ENCODE data around the gene ACSL6.

The ACSL6 gene

DNA sequence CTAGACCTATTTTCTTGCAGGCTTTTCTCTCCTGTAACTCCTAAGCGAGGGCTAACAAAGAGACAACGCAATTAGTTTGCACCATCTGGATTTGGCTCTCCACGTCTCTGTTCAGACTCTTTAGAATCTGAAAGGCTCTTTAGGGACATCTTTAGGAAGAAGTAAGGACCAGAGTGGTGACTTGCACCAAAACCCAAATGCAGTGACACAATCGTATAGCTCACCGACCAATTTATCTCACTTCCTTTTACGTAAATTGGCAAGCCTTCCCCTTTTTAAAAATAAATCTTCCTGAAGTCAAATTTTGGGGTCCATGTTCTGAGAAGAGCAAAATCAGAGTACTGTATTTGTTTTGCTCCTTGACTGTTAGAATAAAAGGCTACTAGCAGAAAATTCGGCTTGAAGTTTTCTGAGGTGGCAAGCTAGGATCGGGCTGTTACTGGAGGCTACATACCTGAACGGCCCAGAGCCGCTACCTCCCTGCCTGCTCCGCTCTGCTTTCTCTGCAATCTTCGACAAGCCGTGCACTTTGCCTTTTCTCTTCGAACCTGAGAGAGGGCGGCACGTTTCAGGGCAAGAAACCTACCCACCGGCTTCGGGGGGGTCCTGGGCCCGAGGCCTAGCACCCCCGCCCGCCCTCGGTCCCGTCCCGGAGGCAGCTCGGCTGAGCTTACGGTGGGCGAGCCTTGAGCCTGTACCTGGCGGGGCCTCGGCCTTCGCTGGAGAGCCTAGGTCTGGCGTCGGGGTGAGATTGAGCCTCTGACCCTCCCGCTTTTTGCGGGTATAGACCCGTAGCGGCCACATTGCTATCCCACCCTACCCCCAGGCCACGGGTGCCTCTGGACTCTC lies 66.5 kb downstream of the ACSL6 start:
- TF ChIP-seq, protein P1, sequence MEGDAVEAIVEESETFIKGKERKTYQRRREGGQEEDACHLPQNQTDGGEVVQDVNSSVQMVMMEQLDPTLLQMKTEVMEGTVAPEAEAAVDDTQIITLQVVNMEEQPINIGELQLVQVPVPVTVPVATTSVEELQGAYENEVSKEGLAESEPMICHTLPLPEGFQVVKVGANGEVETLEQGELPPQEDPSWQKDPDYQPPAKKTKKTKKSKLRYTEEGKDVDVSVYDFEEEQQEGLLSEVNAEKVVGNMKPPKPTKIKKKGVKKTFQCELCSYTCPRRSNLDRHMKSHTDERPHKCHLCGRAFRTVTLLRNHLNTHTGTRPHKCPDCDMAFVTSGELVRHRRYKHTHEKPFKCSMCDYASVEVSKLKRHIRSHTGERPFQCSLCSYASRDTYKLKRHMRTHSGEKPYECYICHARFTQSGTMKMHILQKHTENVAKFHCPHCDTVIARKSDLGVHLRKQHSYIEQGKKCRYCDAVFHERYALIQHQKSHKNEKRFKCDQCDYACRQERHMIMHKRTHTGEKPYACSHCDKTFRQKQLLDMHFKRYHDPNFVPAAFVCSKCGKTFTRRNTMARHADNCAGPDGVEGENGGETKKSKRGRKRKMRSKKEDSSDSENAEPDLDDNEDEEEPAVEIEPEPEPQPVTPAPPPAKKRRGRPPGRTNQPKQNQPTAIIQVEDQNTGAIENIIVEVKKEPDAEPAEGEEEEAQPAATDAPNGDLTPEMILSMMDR (conservative IDR thresholded peaks at IDR 0.05; ENCODE audit: low read depth, low read length), result no peak
- no peak overlapping the region for H3K4me3 ChIP-seq (ENCODE audit: low read length)
- DNase-seq (ENCODE audit: low read depth), result no peak

DNA sequence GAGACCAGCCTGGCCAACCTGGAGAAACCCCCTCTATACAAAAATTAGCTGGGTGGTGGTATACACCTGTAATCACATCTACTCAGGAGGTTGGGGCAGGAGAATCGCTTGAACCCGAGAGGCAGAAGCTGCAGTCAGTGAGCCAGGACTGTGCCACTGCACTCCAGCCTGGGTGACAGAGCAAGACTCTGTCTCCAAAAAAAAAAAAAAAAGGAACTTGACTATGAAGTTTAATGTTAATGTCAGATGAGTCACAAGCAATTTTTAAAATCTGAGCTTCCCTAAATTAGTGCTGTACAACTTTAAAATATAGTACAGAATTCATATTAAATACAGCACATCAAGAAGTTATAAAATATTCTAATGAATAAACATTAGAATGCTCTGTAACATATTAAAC lies 67.5 kb downstream of the ACSL6 start:
- TF ChIP-seq, protein P1 (conservative IDR thresholded peaks at IDR 0.05; ENCODE audit: low read depth, low read length), result no peak
- H3K4me3 ChIP-seq (ENCODE audit: low read length), result no peak overlapping the region
- DNase-seq (ENCODE audit: low read depth), result no peak

DNA sequence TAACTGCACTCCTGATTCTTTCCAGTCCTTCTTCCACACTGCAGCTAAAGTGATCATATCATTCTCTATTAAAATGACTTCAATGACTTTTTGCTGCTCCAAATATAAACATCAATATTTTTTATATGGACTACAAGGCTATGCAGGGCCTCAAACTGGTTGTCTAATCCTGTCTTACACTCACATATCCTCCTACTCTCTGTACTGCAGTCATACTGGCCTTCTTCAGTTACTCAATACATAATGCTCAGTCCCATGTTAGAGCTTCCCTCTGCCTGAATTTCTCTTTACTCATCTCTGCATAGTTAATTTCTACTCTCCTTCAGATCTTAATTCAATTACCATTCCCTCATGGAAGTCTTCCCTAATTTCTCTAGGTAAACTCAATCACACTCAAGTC lies 69.4 kb downstream of the ACSL6 start:
- TF ChIP-seq, protein P1 (conservative IDR thresholded peaks at IDR 0.05; ENCODE audit: low read depth, low read length), result no peak
- no peak overlapping the region for H3K4me3 ChIP-seq (ENCODE audit: low read length)
- DNase-seq (ENCODE audit: low read depth), result no peak

DNA sequence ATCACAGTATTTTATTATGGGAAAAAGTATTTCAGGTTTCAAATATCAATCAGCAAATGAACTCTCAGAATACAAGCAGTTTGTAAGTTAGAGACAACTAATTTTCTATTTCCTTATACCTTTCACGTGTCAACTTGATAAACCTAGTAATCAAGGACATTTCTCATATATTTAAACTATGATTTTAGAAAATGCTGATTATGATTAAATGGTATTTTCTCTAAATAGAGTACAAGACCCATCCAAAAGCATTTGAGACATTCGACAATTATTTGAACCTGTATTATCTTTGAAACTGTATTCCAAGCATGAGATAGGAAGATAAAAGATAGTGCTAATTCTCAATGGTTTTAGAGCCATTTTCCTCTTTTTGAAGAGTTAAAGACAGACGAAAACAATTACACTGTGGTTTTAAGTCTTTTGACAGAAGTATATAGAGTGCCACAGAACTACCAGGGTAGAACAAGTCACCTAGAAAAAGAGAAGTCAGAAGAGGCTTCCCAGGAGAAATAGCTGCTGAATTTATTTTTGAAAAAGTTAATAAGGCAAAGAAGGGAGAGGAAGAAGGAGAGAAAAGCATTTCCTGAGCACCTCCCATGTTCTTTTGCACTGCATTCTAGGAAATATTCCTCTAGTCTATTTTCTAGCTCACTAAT lies 71.6 kb downstream of the ACSL6 start:
- TF ChIP-seq, protein P1 (conservative IDR thresholded peaks at IDR 0.05; ENCODE audit: low read depth, low read length), result no peak
- no peak for DNase-seq (ENCODE audit: low read depth)
- no peak overlapping the region for H3K4me3 ChIP-seq (ENCODE audit: low read length)

DNA sequence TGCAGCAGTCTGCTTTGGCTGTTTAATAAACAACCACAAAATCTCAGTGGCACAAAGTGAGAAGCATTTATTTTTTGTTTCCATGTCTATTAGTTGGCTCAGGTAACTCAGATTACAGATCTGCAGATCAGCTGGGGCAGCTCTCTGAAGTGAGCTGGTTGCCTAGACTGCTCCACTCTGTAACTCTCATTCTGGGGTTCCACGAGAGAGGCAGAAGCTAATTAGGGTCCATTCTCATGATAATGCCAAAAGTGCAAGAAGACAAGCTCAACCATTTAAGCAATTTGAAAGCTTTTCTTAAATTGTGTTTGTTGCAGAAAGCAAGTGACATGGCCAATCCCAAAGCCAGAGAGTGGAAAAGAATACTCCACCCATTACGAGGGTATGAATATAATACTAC lies 79.2 kb downstream of the ACSL6 start:
- no peak overlapping the region for H3K4me3 ChIP-seq (ENCODE audit: low read length)
- no peak for DNase-seq (ENCODE audit: low read depth)
- TF ChIP-seq, protein P1 (conservative IDR thresholded peaks at IDR 0.05; ENCODE audit: low read depth, low read length), result no peak

DNA sequence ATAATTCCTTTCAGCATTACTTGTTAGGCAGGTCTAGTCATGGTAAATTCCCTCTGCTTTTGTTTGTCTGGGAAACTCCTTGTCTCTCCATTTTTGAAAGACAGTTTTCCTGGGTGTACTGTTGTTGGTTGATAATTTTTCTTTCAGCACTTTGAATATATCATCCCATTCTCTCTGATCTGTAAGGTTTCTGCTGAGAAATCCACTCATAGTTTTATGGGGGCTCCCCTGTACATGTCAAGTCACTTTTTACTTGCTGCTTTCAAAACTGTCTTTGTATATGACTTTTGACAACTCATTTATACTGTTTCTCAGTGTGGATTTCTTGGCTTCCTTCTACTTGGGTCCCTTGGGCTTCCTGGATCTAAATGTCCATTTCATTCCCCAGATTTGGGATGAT lies 82.5 kb downstream of the ACSL6 start:
- DNase-seq (ENCODE audit: low read depth), result no peak
- TF ChIP-seq, protein P1 (conservative IDR thresholded peaks at IDR 0.05; ENCODE audit: low read depth, low read length), result no peak
- no peak overlapping the region for H3K4me3 ChIP-seq (ENCODE audit: low read length)

DNA sequence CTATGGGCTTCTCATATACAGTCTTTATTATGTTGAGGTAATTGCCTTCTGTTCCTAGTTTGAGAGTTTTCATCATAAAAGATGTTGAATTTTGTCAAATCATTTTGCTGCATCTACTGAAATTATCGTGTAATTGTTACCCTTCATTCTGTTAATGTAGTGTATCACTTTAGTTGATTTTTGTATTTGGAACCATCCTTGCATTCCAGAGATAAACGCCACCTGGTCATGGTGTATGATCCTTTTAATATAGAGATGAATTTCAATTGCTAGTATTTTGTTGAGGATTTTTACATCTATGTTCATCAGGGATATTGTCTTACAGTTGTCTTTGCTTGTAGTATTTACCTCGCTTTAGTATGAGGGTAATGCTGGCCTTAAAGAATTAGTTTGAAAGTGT lies 85.3 kb downstream of the ACSL6 start:
- TF ChIP-seq, protein P1 (conservative IDR thresholded peaks at IDR 0.05; ENCODE audit: low read depth, low read length), result no peak
- H3K4me3 ChIP-seq (ENCODE audit: low read length), result no peak overlapping the region
- no peak for DNase-seq (ENCODE audit: low read depth)

Measured in retinal pigment epithelial cell (primary cell).